GM19035 (cell line): ENCODE data around the gene VAMP2.

Experiments used
- ATAC-seq: cut with Tn5 transposase; IDR thresholded peaks from one replicate; pipeline ENCODE4 v1.9.1; 2021; ENCODE audit not compliant: unreplicated experiment

Gene VAMP2

GRCh38 chr17:8155996-8156245 lies 6.8 kb downstream of the VAMP2 start:
- no peak for ATAC-seq

GRCh38 chr17:8155231-8155995 lies 7.3 kb downstream of the VAMP2 start:
- ATAC-seq = no peak

- no peak for ATAC-seq
Measured at GRCh38 chr17:8154608-8155155, 8.1 kb downstream of the VAMP2 start.

- ATAC-seq = no peak
Measured at GRCh38 chr17:8153957-8154607, 8.7 kb downstream of the VAMP2 start.

- ATAC-seq = no peak
Measured at GRCh38 chr17:8153525-8153956, 9.2 kb downstream of the VAMP2 start.

GRCh38 chr17:8153031-8153451 lies 9.7 kb downstream of the VAMP2 start:
- no peak for ATAC-seq

- no peak for ATAC-seq
Measured at GRCh38 chr17:8152112-8152775, 10.5 kb downstream of the VAMP2 start, which contains the start of gene PER1. PER1 (minus strand) TSS chr17:8152404; CDS start chr17:8150706, 1,698 bp downstream.

- no peak for ATAC-seq
Measured at GRCh38 chr17:8151641-8152111, 11.1 kb downstream of the VAMP2 start.

- peak; percentile 44 for ATAC-seq
Measured at GRCh38 chr17:8151120-8151640, 11.6 kb downstream of the VAMP2 start.

GRCh38 chr17:8150194-8151119 lies 12.3 kb downstream of the VAMP2 start:
- ATAC-seq = no peak

- no peak for ATAC-seq
Measured at GRCh38 chr17:8149419-8150193, 13.1 kb downstream of the VAMP2 start.

- no peak for ATAC-seq
Measured at GRCh38 chr17:8148560-8148959, 14.2 kb downstream of the VAMP2 start.

GRCh38 chr17:8147805-8148404 lies 14.8 kb downstream of the VAMP2 start:
- ATAC-seq = no peak

- ATAC-seq = no peak
Measured at GRCh38 chr17:8147141-8147804, 15.5 kb downstream of the VAMP2 start.

GRCh38 chr17:8146381-8147140 lies 16.2 kb downstream of the VAMP2 start:
- no peak for ATAC-seq

GRCh38 chr17:8145811-8146210 lies 16.9 kb downstream of the VAMP2 start:
- ATAC-seq = no peak

GRCh38 chr17:8144401-8145231 lies 18.1 kb downstream of the VAMP2 start:
- ATAC-seq = no peak
